ENCODE results near the gene PDE3A. TPM values are rescaled to one million over a fixed set of nuclear protein-coding genes. Genes with fewer than 3 reads are reported as not detected.

The PDE3A gene
- total and polyA plus RNA-seq, 10 of the 15 experiments (the other 5 are each of a cell fraction or from before 2014, with no cell fraction given), result 0.01 to 2.6 (median 1.5) TPM

DNA sequence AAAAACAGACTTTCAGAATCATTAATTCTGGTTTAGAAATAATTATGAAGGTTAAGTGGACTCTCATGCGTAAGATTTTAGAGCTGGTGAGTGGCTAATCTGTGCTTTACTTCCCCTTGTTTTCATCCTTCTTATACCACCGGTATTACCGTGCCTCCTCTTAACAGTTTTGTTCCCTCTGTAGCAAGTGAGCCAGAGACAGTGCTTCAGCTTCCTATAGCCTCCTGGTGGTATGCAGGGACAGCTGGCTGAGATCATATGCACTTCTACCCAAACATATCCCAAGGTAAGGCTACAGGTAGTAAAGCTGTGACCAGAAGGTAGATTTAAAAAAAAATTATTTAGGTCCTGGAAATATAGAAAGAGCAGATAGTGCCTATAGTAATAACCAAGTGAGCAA is 55.2 kb downstream of the PDE3A start (continued):
- TF ChIP-seq CUX1 (IDR thresholded peaks at IDR 0.05; ENCODE audit: insufficient replicate concordance, low read depth, low read length), result no peak
- no peak for TF ChIP-seq ESRRA (IDR thresholded peaks at IDR 0.05; ENCODE audit: low read length)
- no peak for TF ChIP-seq SIN3A (IDR thresholded peaks at IDR 0.05; ENCODE audit: low read depth, low read length)
- TF ChIP-seq ZNF384 (IDR thresholded peaks at IDR 0.05; ENCODE audit: borderline replicate concordance, low read depth, low read length), result no peak
- TF ChIP-seq HDGF (IDR thresholded peaks at IDR 0.05), result no peak
- TF ChIP-seq MXI1 (IDR thresholded peaks at IDR 0.05; ENCODE audit: low read depth, low read length), result no peak
- TF ChIP-seq RELB (IDR thresholded peaks at IDR 0.05; ENCODE audit: low read depth), result no peak
